HL-60/S4 (cell line): ENCODE measurements around the gene MEFV.
"Not testable (repeated sequence)": the region's sequence is repeated elsewhere in the genome, so short reads cannot be mapped to it uniquely, and the experiment has no call there.

Source experiments
- in situ Hi-C: fragments of 300-500 bp; cut with MboI; formaldehyde crosslinking; loops from 2 replicates; pipeline ENCODE4 v1.14.3; 2022; ENCODE audit warnings: low sequenced_read_pairs

MEFV gene

GRCh38 chr16:3256146-3256865, at the start of gene MEFV:
TSS of gene MEFV (minus strand) at chr16:3256633. CDS start at chr16:3256587, 46 bp downstream.
- in situ Hi-C loops, result no loop called here

DNA sequence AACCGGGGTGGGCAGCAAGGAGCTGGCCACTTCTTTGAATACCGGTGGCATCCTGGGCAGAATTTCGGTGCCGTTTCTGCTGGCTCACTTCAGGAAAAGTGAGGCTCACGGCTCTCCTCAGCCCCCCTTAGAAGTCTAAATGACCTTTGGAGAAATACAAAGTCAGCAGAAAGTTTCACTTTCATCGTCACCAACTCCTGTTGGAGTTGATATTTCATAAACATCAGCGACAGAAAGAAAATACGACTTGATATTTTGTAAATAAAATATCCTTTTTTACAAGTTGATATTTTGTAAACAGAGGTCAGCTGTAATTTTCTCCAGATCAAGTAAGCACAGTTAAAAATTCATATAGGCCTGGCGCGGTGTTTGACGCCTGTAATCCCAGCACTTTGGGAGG, 49.6 kb upstream of the MEFV start:
- in situ Hi-C loops, result no loop called here

DNA sequence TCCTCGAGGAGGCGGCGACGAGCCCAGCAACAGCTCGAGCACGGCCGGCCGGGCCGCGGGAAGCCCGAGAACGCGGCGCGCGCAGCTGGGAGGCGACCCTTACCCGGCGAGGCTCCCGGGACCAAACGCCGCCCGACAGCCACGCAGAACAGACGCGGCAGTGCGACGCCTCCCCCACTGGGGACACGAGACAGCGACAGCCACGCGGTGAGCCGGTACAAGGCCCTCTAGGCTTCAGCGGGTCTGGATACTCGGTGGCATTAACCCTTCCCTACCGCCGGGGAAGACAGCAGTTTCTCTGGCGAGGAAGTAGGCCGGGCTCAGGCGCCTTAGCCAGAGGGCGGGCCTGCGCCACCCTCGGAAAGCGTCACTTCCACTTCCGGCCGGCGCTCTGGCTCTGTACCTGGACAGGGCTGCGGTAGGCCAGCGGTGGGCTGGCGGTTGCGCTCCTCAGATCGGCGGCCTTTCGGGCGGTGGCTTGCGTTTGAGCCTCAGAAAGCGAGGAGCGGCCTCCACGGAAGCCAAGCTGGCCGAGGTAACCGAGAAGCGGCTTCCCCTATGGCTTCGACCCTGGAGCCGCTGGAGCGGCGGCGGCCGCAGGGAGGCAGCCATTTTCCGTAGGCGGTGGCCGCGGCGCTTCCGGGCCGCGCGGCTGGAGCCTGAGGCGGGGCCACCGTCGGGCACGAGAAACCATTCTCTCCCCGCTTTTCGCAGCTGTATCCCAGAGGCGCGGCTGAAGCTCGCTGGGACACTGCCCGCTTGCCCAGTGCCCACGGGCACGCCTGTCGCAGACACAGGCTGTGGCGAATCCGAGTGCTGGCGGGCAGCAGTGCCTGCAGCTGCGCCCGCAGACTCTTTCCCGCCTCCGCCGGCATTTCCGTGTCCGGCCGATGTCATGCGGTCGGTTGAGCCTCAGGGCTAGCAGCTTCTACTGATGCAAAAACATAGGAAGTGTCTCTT, 49.0 kb upstream of the MEFV start, which contains the start of the genes TIGD7 and ZNF75A:
Gene TIGD7 (minus strand): TSS at position 322 of the 960 bp plus-strand sequence. CDS start 4,816 bp downstream, outside the sequence.
Gene ZNF75A (plus strand): TSS at position 389 of the 960 bp plus-strand sequence. CDS start 2,932 bp downstream, outside the sequence.
- in situ Hi-C loops, result no loop called here

DNA sequence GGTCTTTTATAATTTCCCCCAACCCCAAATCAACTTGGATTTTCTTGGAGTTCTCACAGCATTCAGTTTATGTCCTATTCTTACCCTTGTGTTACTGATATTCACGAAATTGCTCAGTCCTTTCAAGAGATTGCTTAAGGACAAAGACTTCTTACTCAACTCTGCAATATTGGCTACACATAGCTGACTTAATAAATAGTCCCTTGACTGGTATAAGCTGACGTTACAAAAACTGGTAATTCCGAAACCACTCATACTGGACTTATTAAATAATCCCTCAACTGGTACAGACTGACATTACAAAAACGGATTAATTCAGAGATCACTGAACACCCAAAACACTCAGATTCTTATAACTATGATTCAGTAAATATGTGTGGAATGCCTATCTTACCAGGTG, 47.9 kb upstream of the MEFV start:
- in situ Hi-C loops, result no loop called here

DNA sequence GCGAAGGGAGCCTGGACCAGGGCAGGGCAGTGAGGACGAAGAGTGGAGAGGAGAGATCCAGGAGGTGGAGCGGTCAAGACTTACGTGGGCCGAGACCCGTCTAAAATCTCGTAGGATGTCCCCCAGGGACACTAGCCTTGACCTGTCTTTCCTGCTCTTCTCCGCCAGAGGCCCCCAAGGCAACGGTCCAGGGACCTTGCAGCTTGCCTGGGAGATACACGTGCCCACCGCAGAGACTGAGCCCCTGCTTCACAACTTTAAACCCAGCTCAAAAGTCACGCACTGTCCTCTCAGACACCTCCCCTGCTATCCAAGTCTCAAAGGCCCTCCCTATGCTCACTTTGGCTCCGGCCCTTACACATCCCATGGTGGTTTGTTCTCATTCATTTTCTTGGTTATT, 39.4 kb upstream of the MEFV start:
- in situ Hi-C loops, result no loop called here

GRCh38 chr16:3295209-3295608, 38.8 kb upstream of the MEFV start:
- in situ Hi-C loops, result no loop called here

- in situ Hi-C loops, result no loop called here
These were observed 36.2 kb upstream of the MEFV start for GRCh38 chr16:3292604-3293003.

- in situ Hi-C loops, result no loop called here
These were observed 33.7 kb upstream of the MEFV start for GRCh38 chr16:3289998-3290673.

DNA sequence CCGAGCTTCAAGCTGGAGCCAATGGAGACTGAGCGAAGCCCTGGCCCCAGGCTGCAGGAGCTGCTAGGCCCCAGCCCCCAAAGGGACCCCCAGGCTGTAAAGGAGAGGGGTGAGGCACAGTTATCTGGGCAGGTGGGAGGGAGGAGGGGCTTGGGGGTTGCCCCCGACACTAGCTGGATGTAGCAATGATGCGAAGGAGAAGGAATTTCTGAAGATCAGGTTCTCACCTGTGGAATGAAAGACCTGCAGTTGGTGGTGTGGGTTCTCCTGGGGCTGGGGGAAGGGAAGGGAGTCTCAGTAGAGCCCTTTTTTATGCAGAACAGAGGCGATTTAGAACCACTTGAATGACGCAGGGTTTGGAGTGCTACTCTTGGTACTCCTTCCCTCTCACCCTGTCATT, 28.7 kb upstream of the MEFV start:
- in situ Hi-C loops, result no loop called here

- in situ Hi-C loops, result no loop called here
These were observed 27.4 kb upstream of the MEFV start for GRCh38 chr16:3283543-3284447.

GRCh38 chr16:3282730-3283542, 26.5 kb upstream of the MEFV start, which contains the start of gene ZNF263:
TSS of gene ZNF263 (plus strand) at chr16:3283491. CDS start at chr16:3283819, 328 bp downstream.
- in situ Hi-C loops, result no loop called here

DNA sequence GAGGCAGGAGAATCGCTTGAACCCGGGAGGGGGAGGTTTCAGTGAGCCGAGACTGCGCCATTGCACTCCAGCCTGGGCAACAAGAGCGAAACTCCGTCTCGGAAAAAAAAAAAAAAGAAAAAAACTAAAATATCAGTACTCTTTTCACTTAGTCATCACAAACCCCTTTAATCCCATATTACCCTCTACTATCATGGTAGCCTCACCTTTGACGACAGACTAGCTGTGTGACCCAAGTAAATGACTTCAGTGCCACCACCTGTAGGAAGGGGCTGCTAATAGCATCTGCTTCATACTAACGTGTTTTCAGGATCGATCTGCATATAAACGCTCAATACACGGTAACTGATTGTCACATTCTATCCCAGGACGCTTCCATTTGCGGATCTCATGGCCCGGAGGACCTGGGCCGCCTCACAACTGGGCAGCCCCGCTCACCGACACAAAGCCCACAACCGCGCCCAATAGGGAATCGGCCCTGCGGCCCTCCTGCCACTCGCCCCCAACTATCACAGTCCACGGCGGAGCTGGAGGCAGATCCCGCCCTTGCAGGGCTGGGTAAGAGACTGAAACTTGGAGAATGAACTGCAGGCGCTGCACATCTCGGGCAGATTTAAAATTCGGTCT, 25.8 kb upstream of the MEFV start:
- in situ Hi-C loops, result no loop called here

DNA sequence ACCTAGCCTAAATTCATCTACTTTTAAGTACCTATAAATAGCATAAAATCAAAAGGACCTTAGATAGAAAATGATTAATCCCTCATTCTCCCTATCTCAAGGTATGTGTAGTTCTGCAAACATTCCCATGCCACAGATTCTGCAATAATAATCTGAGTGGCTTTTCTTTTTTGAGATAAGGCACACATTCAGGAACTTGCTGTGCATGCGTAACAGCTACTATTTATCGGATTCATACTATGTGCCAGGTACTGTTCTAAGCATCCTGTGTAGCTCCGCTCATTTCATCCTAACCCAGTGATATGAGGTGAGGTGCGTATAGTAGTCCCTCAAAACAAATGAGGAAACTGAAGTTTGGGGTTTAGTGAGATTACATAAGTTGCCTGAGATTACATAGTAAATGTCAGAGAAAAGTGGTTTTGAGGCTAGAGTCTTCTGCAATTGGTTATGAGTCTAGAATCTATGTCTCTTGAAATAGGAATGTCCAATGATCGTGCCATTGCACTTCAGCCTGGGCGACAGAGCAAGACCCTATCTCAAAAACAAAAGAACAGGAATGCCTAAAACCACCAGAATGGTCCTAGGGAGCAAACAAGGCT, 24.9 kb upstream of the MEFV start:
- in situ Hi-C loops, result no loop called here

GRCh38 chr16:3276679-3277078, 20.2 kb upstream of the MEFV start:
- in situ Hi-C loops, result no loop called here

GRCh38 chr16:3274947-3275346, 18.5 kb upstream of the MEFV start:
- in situ Hi-C loops, result no loop called here

GRCh38 chr16:3274490-3274889, 18.1 kb upstream of the MEFV start:
- in situ Hi-C loops, result no loop called here

DNA sequence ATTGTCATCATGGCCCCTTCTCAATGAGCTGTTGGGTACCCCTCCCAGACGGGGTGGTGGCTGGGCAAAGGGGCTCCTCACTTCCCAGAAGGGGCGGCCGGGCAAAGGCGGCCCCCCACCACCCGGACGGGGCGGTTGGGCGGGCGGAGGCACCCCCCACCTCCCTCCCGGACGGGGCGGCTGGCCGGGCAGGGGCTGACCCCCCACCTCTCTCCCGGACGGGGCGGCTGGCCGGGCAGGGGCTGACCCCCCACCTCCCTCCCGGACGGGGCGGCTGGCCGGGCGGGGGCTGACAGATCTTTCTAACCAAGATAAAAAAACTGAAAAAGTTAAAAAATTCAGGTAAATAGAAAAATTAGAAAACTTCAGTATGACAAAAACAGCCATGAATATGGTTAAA, 14.8 kb upstream of the MEFV start:
- in situ Hi-C loops, result not testable (repeated sequence)

DNA sequence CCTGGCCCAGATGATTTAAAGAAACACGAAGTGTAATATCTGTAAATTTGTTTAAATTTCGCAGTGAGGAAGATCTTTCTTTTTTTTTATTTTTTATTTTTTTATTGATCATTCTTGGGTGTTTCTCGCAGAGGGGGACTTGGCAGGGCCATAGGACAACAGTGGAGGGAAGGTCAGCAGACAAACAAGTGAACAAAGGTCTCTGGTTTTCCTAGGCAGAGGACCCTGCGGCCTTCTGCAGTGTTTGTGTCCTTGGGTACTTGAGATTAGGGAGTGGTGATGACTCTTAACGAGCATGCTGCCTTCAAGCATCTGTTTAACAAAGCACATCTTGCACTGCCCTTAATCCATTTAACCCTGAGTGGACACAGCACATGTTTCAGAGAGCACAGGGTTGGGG, 14.3 kb upstream of the MEFV start:
- in situ Hi-C loops, result not testable (repeated sequence)
